MM.1S (cell line): ENCODE data around the gene CCDC148.

ENCODE experiments used
- DNase-seq: peaks from one replicate; pipeline ENCODE4 v3.0.0-alpha.2; 2015
- H2AFZ ChIP-seq: fragments of 300-600 bp; sonication (generic); 2 replicates; pipeline ENCODE4 v1.6.0; 2016; ENCODE audit warnings: antibody characterized with exemption, low read length
- H3F3A ChIP-seq: fragments of 300-600 bp; sonication (generic); 2 replicates; pipeline ENCODE4 v1.6.1; 2016; ENCODE audit warnings: mild to moderate bottlenecking, antibody characterized with exemption, low read length, moderate library complexity, mixed read lengths; ENCODE audit not compliant: insufficient read depth
- H3K27ac ChIP-seq: fragments of 300-600 bp; sonication (generic); 2 replicates; pipeline ENCODE4 v1.5.1; 2016; ENCODE audit warnings: mild to moderate bottlenecking, low read length
- H3K27me3 ChIP-seq: fragments of 300-600 bp; sonication (generic); replicated peaks from 2 replicates; pipeline ENCODE4 v1.6.0; 2016; ENCODE audit warnings: low read length; ENCODE audit not compliant: insufficient read depth
- H3K36me3 ChIP-seq: fragments of 300-600 bp; sonication (generic); replicated peaks from 2 replicates; pipeline ENCODE4 v1.6.1; 2016; ENCODE audit warnings: mild to moderate bottlenecking, low read length, mixed read lengths; ENCODE audit not compliant: insufficient read depth
- H3K4me1 ChIP-seq: fragments of 300-600 bp; sonication (generic); 2 replicates; pipeline ENCODE4 v1.6.1; 2016; ENCODE audit warnings: low read length, mixed read lengths
- H3K4me2 ChIP-seq: fragments of 300-600 bp; sonication (generic); 2 replicates; pipeline ENCODE4 v1.6.0; 2016; ENCODE audit warnings: low read depth, low read length
- H3K4me3 ChIP-seq: fragments of 300-600 bp; sonication (generic); 2 replicates; pipeline ENCODE4 v1.5.1; 2016; ENCODE audit warnings: low read length, mixed read lengths
- H3K79me2 ChIP-seq: fragments of 300-600 bp; sonication (generic); 2 replicates; pipeline ENCODE4 v1.6.1; 2016; ENCODE audit warnings: mixed run types, low read length, mixed read lengths
- H3K9ac ChIP-seq: fragments of 300-600 bp; sonication (generic); 2 replicates; pipeline ENCODE4 v1.6.1; 2016; ENCODE audit warnings: low read length, mixed read lengths
- H3K9me2 ChIP-seq: fragments of 300-600 bp; sonication (generic); replicated peaks from 2 replicates; pipeline ENCODE4 v1.6.1; 2016; ENCODE audit warnings: mild to moderate bottlenecking, low read length, mixed read lengths; ENCODE audit not compliant: insufficient read depth
- H3K9me3 ChIP-seq: fragments of 300-600 bp; sonication (generic); replicated peaks from 2 replicates; pipeline ENCODE4 v1.6.1; 2016; ENCODE audit warnings: mild to moderate bottlenecking, low read length, mixed read lengths; ENCODE audit not compliant: insufficient read depth
- H4K20me1 ChIP-seq: fragments of 300-600 bp; sonication (generic); 2 replicates; pipeline ENCODE4 v1.6.1; 2016; ENCODE audit warnings: mild to moderate bottlenecking, low read length, moderate library complexity, mixed read lengths; ENCODE audit not compliant: insufficient read depth
- CTCF ChIP-seq: fragments of 300-600 bp; sonication (generic); IDR thresholded peaks from 2 replicates; pipeline ENCODE4 v1.5.1; 2016; ENCODE audit warnings: antibody characterized with exemption, low read length, mixed read lengths
- EZH2 ChIP-seq: fragments of 300-600 bp; sonication (generic); optimal IDR thresholded peaks from 2 replicates; pipeline ENCODE3; 2017; ENCODE audit warnings: low read depth, mild to moderate bottlenecking, antibody characterized with exemption, low read length, mixed read lengths
- EZH2phosphoT487 ChIP-seq: fragments of 300-600 bp; sonication (generic); IDR thresholded peaks from 2 replicates; pipeline ENCODE4 v1.6.1; 2018; ENCODE audit warnings: antibody characterized with exemption, low read length

CCDC148 gene

DNA sequence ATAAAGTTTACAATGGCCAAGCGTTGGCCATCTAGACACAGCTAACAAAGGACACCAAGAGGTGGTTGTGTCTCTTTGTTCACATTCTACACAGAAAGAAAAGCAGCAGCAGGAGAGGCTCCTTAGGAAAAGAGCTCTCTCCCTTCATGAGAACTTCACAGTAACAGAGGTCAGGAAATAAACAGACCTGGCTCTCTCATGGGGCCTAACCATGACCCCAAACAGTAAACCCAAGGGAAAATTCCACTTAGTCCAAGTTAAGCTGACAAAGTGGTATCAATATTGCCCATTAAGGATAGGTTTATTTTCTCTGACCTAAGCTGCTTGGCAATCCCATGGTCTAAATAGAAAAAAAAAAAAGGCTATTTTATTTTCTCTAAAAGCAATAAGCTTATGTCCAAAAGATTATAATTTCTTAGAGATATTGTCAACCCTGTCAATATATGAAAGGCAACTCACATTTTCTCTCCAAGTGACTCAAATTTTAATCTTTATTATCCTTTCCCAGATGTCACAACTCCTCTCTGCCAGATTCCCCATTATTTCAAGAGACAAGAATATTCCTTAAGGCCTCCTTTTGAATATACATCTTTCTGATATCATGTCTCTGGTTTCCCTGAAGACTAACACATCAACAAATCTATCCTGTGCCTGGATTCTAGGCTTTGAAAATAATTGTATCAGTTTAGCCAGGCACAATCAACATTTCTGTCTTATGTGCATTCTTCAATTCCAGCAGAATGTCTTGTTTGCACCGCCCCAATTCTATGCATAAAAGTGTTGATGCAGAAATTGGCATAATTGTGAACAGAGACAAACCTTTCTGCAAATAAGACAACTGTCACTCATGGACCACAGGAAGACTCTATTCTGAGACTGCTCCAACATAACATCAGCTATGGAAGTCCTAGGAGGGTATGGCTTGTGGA is 263.8 kb downstream of the CCDC148 start:
- no peaks in the 10 kb centered on the region for H3K79me2 ChIP-seq
- TF ChIP-seq EZH2phosphoT487 (no peak), CTCF (no peak), EZH2 (no peak)
- H3K9me3 ChIP-seq: no peaks in the 10 kb centered on the region
- no peak overlapping the region for H3K4me3 ChIP-seq
- no peaks in the 10 kb centered on the region for H3K36me3 ChIP-seq
- H3K9me2 ChIP-seq: no peaks in the 10 kb centered on the region
- H3F3A ChIP-seq: peaks cover 18% of the 10 kb centered on the region
- H3K27ac ChIP-seq: no peak overlapping the region
- DNase-seq: no peak
- no peak overlapping the region for H3K4me2 ChIP-seq
- H3K4me1 ChIP-seq: peaks cover 22% of the 10 kb centered on the region
- no peaks in the 10 kb centered on the region for H4K20me1 ChIP-seq
- no peak overlapping the region for H2AFZ ChIP-seq
- H3K9ac ChIP-seq: no peak overlapping the region
- peaks cover 16% of the 10 kb centered on the region for H3K27me3 ChIP-seq

GRCh38 chr2:158191076-158191895 is 265.3 kb downstream of the CCDC148 start:
- peaks cover 22% of the 10 kb centered on the region for H3K4me1 ChIP-seq
- H3K9me3 ChIP-seq: no peaks in the 10 kb centered on the region
- no peaks in the 10 kb centered on the region for H3K36me3 ChIP-seq
- no peaks in the 10 kb centered on the region for H4K20me1 ChIP-seq
- no peak overlapping the region for H2AFZ ChIP-seq
- no peaks in the 10 kb centered on the region for H3K9me2 ChIP-seq
- H3K4me2 ChIP-seq: peak overlapping the region; percentile 63
- H3K27me3 ChIP-seq: peaks cover 16% of the 10 kb centered on the region
- peak; percentile 72 for DNase-seq
- H3F3A ChIP-seq: peaks cover 18% of the 10 kb centered on the region
- TF ChIP-seq CTCF (no peak), EZH2 (no peak), EZH2phosphoT487 (no peak)
- H3K27ac ChIP-seq: peak overlapping the region; percentile 17; the same call in 1 of the 2 replicates
- H3K9ac ChIP-seq: no peak overlapping the region
- H3K4me3 ChIP-seq: peak overlapping the region; percentile 29; the same call in 1 of the 2 replicates
- H3K79me2 ChIP-seq: no peaks in the 10 kb centered on the region

GRCh38 chr2:158189526-158189925 is 267.0 kb downstream of the CCDC148 start:
- Histone ChIP-seq H3K9me2 (no peaks in the 10 kb centered on the region), H2AFZ (no peak overlapping the region), H3K36me3 (no peaks in the 10 kb centered on the region), H3K9me3 (no peaks in the 10 kb centered on the region), H3K4me2 (no peak overlapping the region), H3K27ac (no peak overlapping the region), H3K9ac (no peak overlapping the region), H3K4me1 (peaks cover 22% of the 10 kb centered on the region), H4K20me1 (no peaks in the 10 kb centered on the region), H3F3A (peaks cover 18% of the 10 kb centered on the region), H3K4me3 (no peak overlapping the region), H3K27me3 (peaks cover 16% of the 10 kb centered on the region), H3K79me2 (no peaks in the 10 kb centered on the region)
- TF ChIP-seq EZH2phosphoT487: no peak
- no peak for TF ChIP-seq EZH2
- TF ChIP-seq CTCF: no peak
- DNase-seq: peak; percentile 45
